Measurements from ENCODE around the gene MYO1D. TPM values are rescaled to one million over a fixed set of nuclear protein-coding genes. Genes with fewer than 3 reads are reported as not detected.
"Not testable (repeated sequence)": the region's sequence is repeated elsewhere in the genome, so short reads cannot be mapped to it uniquely, and the experiment has no call there.

The MYO1D gene
- total and polyA plus RNA-seq, 7 donors, result 6.2 to 184 (median 21.6) TPM

GRCh38 chr17:32654324-32654723 lies 222.6 kb downstream of the MYO1D start:
- peaks cover 0 to 27% (median 0%) of the 10 kb centered on the region in 4 donors for H3K36me3 ChIP-seq
- TF ChIP-seq POLR2A (IDR thresholded peaks at IDR 0.05) (no peak), POLR2AphosphoS5 (IDR thresholded peaks at IDR 0.05) (no peak), EP300 (IDR thresholded peaks at IDR 0.05) (no peak)
- TF ChIP-seq, protein P1, sequence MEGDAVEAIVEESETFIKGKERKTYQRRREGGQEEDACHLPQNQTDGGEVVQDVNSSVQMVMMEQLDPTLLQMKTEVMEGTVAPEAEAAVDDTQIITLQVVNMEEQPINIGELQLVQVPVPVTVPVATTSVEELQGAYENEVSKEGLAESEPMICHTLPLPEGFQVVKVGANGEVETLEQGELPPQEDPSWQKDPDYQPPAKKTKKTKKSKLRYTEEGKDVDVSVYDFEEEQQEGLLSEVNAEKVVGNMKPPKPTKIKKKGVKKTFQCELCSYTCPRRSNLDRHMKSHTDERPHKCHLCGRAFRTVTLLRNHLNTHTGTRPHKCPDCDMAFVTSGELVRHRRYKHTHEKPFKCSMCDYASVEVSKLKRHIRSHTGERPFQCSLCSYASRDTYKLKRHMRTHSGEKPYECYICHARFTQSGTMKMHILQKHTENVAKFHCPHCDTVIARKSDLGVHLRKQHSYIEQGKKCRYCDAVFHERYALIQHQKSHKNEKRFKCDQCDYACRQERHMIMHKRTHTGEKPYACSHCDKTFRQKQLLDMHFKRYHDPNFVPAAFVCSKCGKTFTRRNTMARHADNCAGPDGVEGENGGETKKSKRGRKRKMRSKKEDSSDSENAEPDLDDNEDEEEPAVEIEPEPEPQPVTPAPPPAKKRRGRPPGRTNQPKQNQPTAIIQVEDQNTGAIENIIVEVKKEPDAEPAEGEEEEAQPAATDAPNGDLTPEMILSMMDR (IDR thresholded peaks at IDR 0.05), result no peak

DNA sequence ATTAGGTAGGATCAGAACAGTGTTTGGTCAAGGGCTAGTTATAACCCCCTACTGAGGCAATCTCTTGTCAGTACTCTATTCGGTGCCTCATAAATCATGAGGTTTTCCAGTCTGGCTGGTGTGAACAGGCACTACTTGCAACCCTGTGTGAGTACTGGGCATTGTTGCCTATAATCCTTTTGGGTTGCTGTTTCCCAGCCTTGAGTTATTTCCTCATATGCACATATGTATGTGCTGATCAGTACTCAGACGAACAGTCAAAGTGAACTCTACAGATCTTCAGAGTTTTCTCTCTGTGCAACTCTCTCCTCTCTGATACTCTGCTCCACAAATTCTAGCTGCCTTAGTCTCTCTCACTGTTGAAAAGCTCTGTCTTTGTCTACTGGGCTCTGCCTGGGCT lies 225.8 kb downstream of the MYO1D start:
- no peak overlapping the region for H3K4me3 ChIP-seq
- H3K9me3 ChIP-seq, result peaks cover 0 to 5% (median 4%) of the 10 kb centered on the region in 4 donors
- H3K27ac ChIP-seq, result no peak overlapping the region
- H3K36me3 ChIP-seq, result peaks cover 0 to 27% (median 0%) of the 10 kb centered on the region in 4 donors
- WGBS, 2 donors, result 92 to 96% methylated on average over 2 of the region's 2 CpGs
- H3K27me3 ChIP-seq, result no peaks in the 10 kb centered on the region
- TF ChIP-seq POLR2AphosphoS5 (IDR thresholded peaks at IDR 0.05) (no peak), POLR2A (IDR thresholded peaks at IDR 0.05) (no peak), EP300 (IDR thresholded peaks at IDR 0.05) (no peak)
- TF ChIP-seq, protein P1 (IDR thresholded peaks at IDR 0.05), result no peak
- H3K4me1 ChIP-seq, result no peaks in the 10 kb centered on the region
- no peak for DNase-seq
- intact Hi-C loops (cut with DNase I), result no loop called here

More at GRCh38 chr17:32654324-32654723, 222.6 kb downstream of the MYO1D start:
- Histone ChIP-seq H3K4me3 (no peak overlapping the region), H3K27ac (no peak overlapping the region), H3K9me3 (peaks cover 0 to 5% (median 4%) of the 10 kb centered on the region in 4 donors), H3K4me1 (no peaks in the 10 kb centered on the region), H3K27me3 (no peaks in the 10 kb centered on the region)
- intact Hi-C loops (cut with DNase I), result no loop called here
- WGBS, 2 donors, result 79 to 80% methylated on average over 3 of the region's 3 CpGs
- DNase-seq, result no peak

GRCh38 chr17:32648450-32648849 lies 228.5 kb downstream of the MYO1D start:
- WGBS, 2 donors, result 68 to 90% methylated on average over 2 of the region's 2 CpGs
- Histone ChIP-seq H3K27me3 (no peaks in the 10 kb centered on the region), H3K9me3 (peaks cover 0 to 5% (median 4%) of the 10 kb centered on the region in 4 donors), H3K4me1 (no peaks in the 10 kb centered on the region), H3K27ac (no peak overlapping the region), H3K4me3 (no peak overlapping the region), H3K36me3 (peaks cover 0 to 22% (median 0%) of the 10 kb centered on the region in 4 donors)
- intact Hi-C loops (cut with DNase I), result no loop called here
- DNase-seq, result no peak
- TF ChIP-seq POLR2A (IDR thresholded peaks at IDR 0.05) (no peak), EP300 (IDR thresholded peaks at IDR 0.05) (no peak)
- TF ChIP-seq, protein P1 (IDR thresholded peaks at IDR 0.05), result no peak

GRCh38 chr17:32646941-32647340 lies 230.0 kb downstream of the MYO1D start:
- H3K27me3 ChIP-seq, result no peaks in the 10 kb centered on the region
- TF ChIP-seq POLR2A (IDR thresholded peaks at IDR 0.05), result no peak
- TF ChIP-seq, protein P1 (IDR thresholded peaks at IDR 0.05), result no peak
- no peak for TF ChIP-seq POLR2AphosphoS5 (IDR thresholded peaks at IDR 0.05)
- no peak for TF ChIP-seq EP300 (IDR thresholded peaks at IDR 0.05)
- no peak for DNase-seq
- H3K27ac ChIP-seq, result no peak overlapping the region
- H3K9me3 ChIP-seq, result peaks cover 0 to 5% (median 4%) of the 10 kb centered on the region in 4 donors
- intact Hi-C loops (cut with DNase I), result no loop called here
- no peak overlapping the region for H3K4me3 ChIP-seq
- peaks cover 0 to 18% (median 0%) of the 10 kb centered on the region in 4 donors for H3K36me3 ChIP-seq
- WGBS, 2 donors, result 94 to 98% methylated on average over 2 of the region's 2 CpGs
- H3K4me1 ChIP-seq, result no peaks in the 10 kb centered on the region

GRCh38 chr17:32641514-32641913 lies 235.4 kb downstream of the MYO1D start:
- H3K36me3 ChIP-seq; H3K4me3 ChIP-seq; DNase-seq; H3K9me3 ChIP-seq; H3K27ac ChIP-seq; H3K27me3 ChIP-seq; H3K4me1 ChIP-seq; intact Hi-C loops (cut with DNase I): not testable (repeated sequence)
- 88 to 92% methylated on average over 2 of the region's 2 CpGs for WGBS, 2 donors
